Neural cell (in vitro differentiated cells): ENCODE data around the gene C1orf198.

Experiments used
- CTCF ChIP-seq: fragments of 450-650 bp; IDR thresholded peaks from 2 replicates; pipeline ENCODE4 v1.5.1; 2014; ENCODE audit warnings: antibody characterized with exemption, mild to moderate bottlenecking, moderate library complexity; ENCODE audit not compliant: poor library complexity, severe bottlenecking
- EP300 ChIP-seq: fragments of 450-650 bp; conservative IDR thresholded peaks from 2 replicates; pipeline ENCODE4 v1.6.1; 2014; ENCODE audit warnings: antibody characterized with exemption, mild to moderate bottlenecking, moderate library complexity; ENCODE audit not compliant: poor library complexity, severe bottlenecking
- EZH2 ChIP-seq: fragments of 200-600, 300-800 bp; shearing (Covaris generic), sonication (generic); IDR thresholded peaks from 2 replicates; pipeline ENCODE4 v1.6.1; 2014; ENCODE audit warnings: antibody characterized with exemption, low read length, borderline replicate concordance, mild to moderate bottlenecking; ENCODE audit not compliant: insufficient read depth, poor library complexity, severe bottlenecking
- MXI1 ChIP-seq: fragments of 450-650 bp; conservative IDR thresholded peaks from 2 replicates; pipeline ENCODE4 v1.6.1; 2014; ENCODE audit warnings: antibody characterized with exemption, mild to moderate bottlenecking; ENCODE audit not compliant: poor library complexity, severe bottlenecking
- POLR2AphosphoS5 ChIP-seq: IDR thresholded peaks from 2 replicates; pipeline ENCODE4 v1.6.1; 2012
- RAD21 ChIP-seq: fragments of 450-650 bp; conservative IDR thresholded peaks from 2 replicates; pipeline ENCODE4 v1.6.1; 2014; ENCODE audit warnings: antibody characterized with exemption, mild to moderate bottlenecking, moderate library complexity
- REST ChIP-seq: IDR thresholded peaks from 2 replicates; pipeline ENCODE4 v1.6.1; 2012; ENCODE audit warnings: borderline replicate concordance

GRCh38 chr1:230790026-230790425, 78.3 kb downstream of the C1orf198 start:
- TF ChIP-seq CTCF = no peak
- no peak for TF ChIP-seq POLR2AphosphoS5
- TF ChIP-seq EP300 = no peak
- no peak for TF ChIP-seq EZH2
- no peak for TF ChIP-seq RAD21
- no peak for TF ChIP-seq REST
- no peak for TF ChIP-seq MXI1
